ENCODE results near the gene TBX3.
"Not testable (repeated sequence)": the region's sequence is repeated elsewhere in the genome, so short reads cannot be mapped to it uniquely, and the experiment has no call there.

The TBX3 gene

GRCh38 chr12:114684098-114684869 is at the start of gene TBX3:
Gene TBX3 (minus strand): TSS chr12:114684175. CDS start chr12:114683200, 975 bp downstream.
- DNase-seq: peak; percentile 52

GRCh38 chr12:114732426-114733030 is 48.6 kb upstream of the TBX3 start:
- DNase-seq: no peak

- no peak for DNase-seq
Observed at GRCh38 chr12:114729731-114730130, 45.8 kb upstream of the TBX3 start.

- DNase-seq: no peak
Observed at GRCh38 chr12:114726092-114726710, 42.2 kb upstream of the TBX3 start.

GRCh38 chr12:114722176-114722575 is 38.2 kb upstream of the TBX3 start:
- DNase-seq: not testable (repeated sequence)

GRCh38 chr12:114721266-114721665 is 37.3 kb upstream of the TBX3 start:
- DNase-seq: no peak

GRCh38 chr12:114713466-114714215 is 29.7 kb upstream of the TBX3 start:
- no peak for DNase-seq

GRCh38 chr12:114711689-114712152 is 27.7 kb upstream of the TBX3 start:
- no peak for DNase-seq

GRCh38 chr12:114710151-114710550 is 26.2 kb upstream of the TBX3 start:
- no peak for DNase-seq

- no peak for DNase-seq
Observed at GRCh38 chr12:114709112-114709511, 25.1 kb upstream of the TBX3 start.

GRCh38 chr12:114708598-114708997 is 24.6 kb upstream of the TBX3 start:
- not testable (repeated sequence) for DNase-seq

GRCh38 chr12:114704096-114704495 is 20.1 kb upstream of the TBX3 start:
- no peak for DNase-seq

GRCh38 chr12:114703060-114703493 is 19.1 kb upstream of the TBX3 start:
- no peak for DNase-seq

- DNase-seq: no peak
Observed at GRCh38 chr12:114702462-114702861, 18.5 kb upstream of the TBX3 start.

- DNase-seq: no peak
Observed at GRCh38 chr12:114701553-114701952, 17.6 kb upstream of the TBX3 start.

GRCh38 chr12:114701104-114701414 is 17.1 kb upstream of the TBX3 start:
- no peak for DNase-seq

- no peak for DNase-seq
Observed at GRCh38 chr12:114700392-114701103, 16.6 kb upstream of the TBX3 start.

GRCh38 chr12:114698566-114699163 is 14.7 kb upstream of the TBX3 start:
- DNase-seq: no peak

GRCh38 chr12:114697741-114698565 is 14.0 kb upstream of the TBX3 start:
- no peak for DNase-seq

- DNase-seq: no peak
Observed at GRCh38 chr12:114697243-114697716, 13.3 kb upstream of the TBX3 start.
